ENCODE data around the gene KCTD20. TPM values are rescaled to one million over a fixed set of nuclear protein-coding genes. Genes with fewer than 3 reads are reported as not detected.

The KCTD20 gene
- total and polyA plus RNA-seq, 2 of the 13 experiments (the other 11 are each of a cell fraction or from before 2014, with no cell fraction given): 52.7 to 67.1 TPM

DNA sequence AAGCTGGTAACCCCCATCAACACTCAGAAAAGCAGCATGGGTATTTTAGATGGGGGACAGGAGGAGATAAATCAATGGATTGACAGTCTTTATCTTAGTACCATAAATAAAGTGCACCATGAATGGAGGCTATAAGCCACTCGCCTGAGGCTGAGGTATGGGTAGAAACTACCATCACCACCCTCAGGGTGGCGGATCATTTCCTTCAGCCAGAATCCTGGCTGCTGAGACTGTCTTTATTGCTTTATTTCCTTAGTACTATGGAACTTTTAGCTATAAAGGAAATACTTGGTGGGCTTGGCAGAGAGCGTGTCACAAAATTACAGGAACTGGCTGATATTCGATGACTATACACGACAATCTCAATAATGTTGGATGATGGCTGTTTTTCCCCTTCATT lies 52.3 kb downstream of the KCTD20 start:
- Histone ChIP-seq H3K4me1 (ENCODE audit: insufficient read depth, low read length) (peaks cover 41% of the 10 kb centered on the region), H3K79me2 (ENCODE audit: insufficient read depth, low read length) (no peaks in the 10 kb centered on the region), H3K36me3 (replicated peaks in 1 of 2; ENCODE audit: control insufficient read depth in 1 of 2, insufficient read depth in 2 of 2, low read length in 2 of 2) (peaks cover 7 to 36% of the 10 kb centered on the region in 2 experiments), H3K27me3 (ENCODE audit: control insufficient read depth in 1 of 2, insufficient read depth in 2 of 2, low read length in 2 of 2) (no peaks in the 10 kb centered on the region), H3K4me3 (replicated peaks in 1 of 3; ENCODE audit: insufficient read depth in 1 of 3, low read depth in 2 of 3, low read length in 3 of 3) (no peak overlapping the region), H3K4me2 (ENCODE audit: low read depth, low read length) (no peak overlapping the region), H2AFZ (ENCODE audit: low read length) (no peak overlapping the region), H3K27ac (ENCODE audit: extremely low read length, insufficient read depth, low read length) (no peak overlapping the region), H3K9ac (ENCODE audit: insufficient read depth, low read depth, low read length) (no peak overlapping the region), H4K20me1 (ENCODE audit: insufficient read depth, low read length) (no peaks in the 10 kb centered on the region), H3K9me3 (ENCODE audit: low read length) (no peaks in the 10 kb centered on the region)
- ChIA-PET POLR2A (no interaction called here), CTCF (ENCODE audit: low intra/inter-chr PET ratio, low total read pairs) (no interaction called here)
- FAIRE-seq (no peak), ATAC-seq (no peak), DNase-seq (ENCODE audit: low spot score) (no peak)
- 97% methylated on average over 5 of the region's 5 CpGs for WGBS (ENCODE audit: low lambda C conversion rate)
- BruUV-seq (replicated peaks): no TSS peak
- intact Hi-C loops (cut with micrococcal nuclease; ENCODE audit: unreplicated experiment): no loop called here
- TF ChIP-seq CBX2 (IDR thresholded peaks at IDR 0.05; ENCODE audit: low read depth, low read length) (no peak), CBX2 (CRISPR knock-in tag; IDR thresholded peaks at IDR 0.05; ENCODE audit: low read depth) (no peak), CCAR2 (optimal IDR thresholded peaks at IDR 0.05; ENCODE audit: low read depth, low read length) (no peak)
- in situ Hi-C loops (cut with HindIII; ENCODE audit: extremely low pct_ligation_motif_present, low pct_unique_long_range_greater_than_20kb): no loop called here

DNA sequence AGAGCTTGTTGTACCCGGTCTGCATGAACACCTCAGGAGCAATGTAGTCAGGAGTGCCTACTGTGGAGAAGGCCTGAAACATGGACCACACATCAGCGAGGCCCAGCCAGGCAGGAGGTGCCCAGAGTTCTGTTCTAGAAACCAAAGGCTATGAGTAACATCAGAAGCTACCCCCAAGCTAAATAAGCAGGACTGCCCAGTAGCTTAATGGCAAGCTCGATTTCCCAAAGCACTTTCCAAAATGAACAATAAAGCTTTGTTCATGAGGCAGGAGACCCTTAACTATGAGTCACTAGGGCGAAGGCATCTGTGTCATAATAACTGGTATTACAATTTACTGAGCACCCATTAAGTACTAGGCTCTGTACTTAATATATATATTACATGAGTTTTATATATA lies 57.1 kb downstream of the KCTD20 start:
- in situ Hi-C loops (cut with HindIII; ENCODE audit: extremely low pct_ligation_motif_present, low pct_unique_long_range_greater_than_20kb): no loop called here
- no peak for FAIRE-seq
- ATAC-seq: no peak
- H2AFZ ChIP-seq (ENCODE audit: low read length): no peak overlapping the region
- no peak overlapping the region for H3K9ac ChIP-seq (ENCODE audit: insufficient read depth, low read depth, low read length)
- intact Hi-C loops (cut with micrococcal nuclease; ENCODE audit: unreplicated experiment): no loop called here
- peaks cover 3% of the 10 kb centered on the region for H3K4me1 ChIP-seq (ENCODE audit: insufficient read depth, low read length)
- DNase-seq (ENCODE audit: low spot score): no peak
- 92% methylated on average over 3 of the region's 4 CpGs for WGBS (ENCODE audit: low lambda C conversion rate)
- no peaks in the 10 kb centered on the region for H4K20me1 ChIP-seq (ENCODE audit: insufficient read depth, low read length)
- H3K4me2 ChIP-seq (ENCODE audit: low read depth, low read length): no peak overlapping the region
- H3K27me3 ChIP-seq (ENCODE audit: control insufficient read depth in 1 of 2, insufficient read depth in 2 of 2, low read length in 2 of 2): no peaks in the 10 kb centered on the region
- no TSS peak for BruUV-seq (replicated peaks)
- H3K79me2 ChIP-seq (ENCODE audit: insufficient read depth, low read length): no peaks in the 10 kb centered on the region
- POLR2A ChIA-PET: interaction anchor here (0.8 kb wide), 1 partner anchor 59 kb away, joined by 3 read pairs; no protein-coding TSS in a partner anchor
- no peak overlapping the region for H3K4me3 ChIP-seq (replicated peaks in 1 of 3; ENCODE audit: insufficient read depth in 1 of 3, low read depth in 2 of 3, low read length in 3 of 3)
- TF ChIP-seq, protein P1, sequence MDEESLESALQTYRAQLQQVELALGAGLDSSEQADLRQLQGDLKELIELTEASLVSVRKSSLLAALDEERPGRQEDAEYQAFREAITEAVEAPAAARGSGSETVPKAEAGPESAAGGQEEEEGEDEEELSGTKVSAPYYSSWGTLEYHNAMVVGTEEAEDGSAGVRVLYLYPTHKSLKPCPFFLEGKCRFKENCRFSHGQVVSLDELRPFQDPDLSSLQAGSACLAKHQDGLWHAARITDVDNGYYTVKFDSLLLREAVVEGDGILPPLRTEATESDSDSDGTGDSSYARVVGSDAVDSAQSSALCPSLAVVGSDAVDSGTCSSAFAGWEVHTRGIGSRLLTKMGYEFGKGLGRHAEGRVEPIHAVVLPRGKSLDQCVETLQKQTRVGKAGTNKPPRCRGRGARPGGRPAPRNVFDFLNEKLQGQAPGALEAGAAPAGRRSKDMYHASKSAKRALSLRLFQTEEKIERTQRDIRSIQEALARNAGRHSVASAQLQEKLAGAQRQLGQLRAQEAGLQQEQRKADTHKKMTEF (CRISPR knock-in tag; IDR thresholded peaks at IDR 0.05): no peak
- TF ChIP-seq, protein P2, sequence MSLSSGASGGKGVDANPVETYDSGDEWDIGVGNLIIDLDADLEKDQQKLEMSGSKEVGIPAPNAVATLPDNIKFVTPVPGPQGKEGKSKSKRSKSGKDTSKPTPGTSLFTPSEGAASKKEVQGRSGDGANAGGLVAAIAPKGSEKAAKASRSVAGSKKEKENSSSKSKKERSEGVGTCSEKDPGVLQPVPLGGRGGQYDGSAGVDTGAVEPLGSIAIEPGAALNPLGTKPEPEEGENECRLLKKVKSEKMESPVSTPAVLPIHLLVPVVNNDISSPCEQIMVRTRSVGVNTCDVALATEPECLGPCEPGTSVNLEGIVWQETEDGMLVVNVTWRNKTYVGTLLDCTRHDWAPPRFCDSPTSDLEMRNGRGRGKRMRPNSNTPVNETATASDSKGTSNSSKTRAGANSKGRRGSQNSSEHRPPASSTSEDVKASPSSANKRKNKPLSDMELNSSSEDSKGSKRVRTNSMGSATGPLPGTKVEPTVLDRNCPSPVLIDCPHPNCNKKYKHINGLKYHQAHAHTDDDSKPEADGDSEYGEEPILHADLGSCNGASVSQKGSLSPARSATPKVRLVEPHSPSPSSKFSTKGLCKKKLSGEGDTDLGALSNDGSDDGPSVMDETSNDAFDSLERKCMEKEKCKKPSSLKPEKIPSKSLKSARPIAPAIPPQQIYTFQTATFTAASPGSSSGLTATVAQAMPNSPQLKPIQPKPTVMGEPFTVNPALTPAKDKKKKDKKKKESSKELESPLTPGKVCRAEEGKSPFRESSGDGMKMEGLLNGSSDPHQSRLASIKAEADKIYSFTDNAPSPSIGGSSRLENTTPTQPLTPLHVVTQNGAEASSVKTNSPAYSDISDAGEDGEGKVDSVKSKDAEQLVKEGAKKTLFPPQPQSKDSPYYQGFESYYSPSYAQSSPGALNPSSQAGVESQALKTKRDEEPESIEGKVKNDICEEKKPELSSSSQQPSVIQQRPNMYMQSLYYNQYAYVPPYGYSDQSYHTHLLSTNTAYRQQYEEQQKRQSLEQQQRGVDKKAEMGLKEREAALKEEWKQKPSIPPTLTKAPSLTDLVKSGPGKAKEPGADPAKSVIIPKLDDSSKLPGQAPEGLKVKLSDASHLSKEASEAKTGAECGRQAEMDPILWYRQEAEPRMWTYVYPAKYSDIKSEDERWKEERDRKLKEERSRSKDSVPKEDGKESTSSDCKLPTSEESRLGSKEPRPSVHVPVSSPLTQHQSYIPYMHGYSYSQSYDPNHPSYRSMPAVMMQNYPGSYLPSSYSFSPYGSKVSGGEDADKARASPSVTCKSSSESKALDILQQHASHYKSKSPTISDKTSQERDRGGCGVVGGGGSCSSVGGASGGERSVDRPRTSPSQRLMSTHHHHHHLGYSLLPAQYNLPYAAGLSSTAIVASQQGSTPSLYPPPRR (CRISPR knock-in tag; IDR thresholded peaks at IDR 0.05; ENCODE audit: borderline replicate concordance): no peak
- H3K27ac ChIP-seq (ENCODE audit: extremely low read length, insufficient read depth, low read length): no peak overlapping the region
- peaks cover 8 to 34% of the 10 kb centered on the region in 2 experiments for H3K36me3 ChIP-seq (replicated peaks in 1 of 2; ENCODE audit: control insufficient read depth in 1 of 2, insufficient read depth in 2 of 2, low read length in 2 of 2)
- H3K9me3 ChIP-seq (ENCODE audit: low read length): no peaks in the 10 kb centered on the region
- CTCF ChIA-PET (ENCODE audit: low intra/inter-chr PET ratio, low total read pairs): no interaction called here

Data from HepG2 (cell line).